Panc1 (cell line): ENCODE measurements around the gene CACNA1B. TPM values are rescaled to one million over a fixed set of nuclear protein-coding genes. Genes with fewer than 3 reads are reported as not detected.

Experiments used
- ATAC-seq: fragments of 200-7000 bp; cut with Tn5 transposase; 2 replicates; pipeline ENCODE4 v1.9.1; 2020; ENCODE audit warnings: mild to moderate bottlenecking, moderate library complexity
- BruUV-seq: library from RNA; stranded (reverse); fragments of 400-500 nt; replicated peaks from 2 replicates; lab custom pipeline; 2021; lab: Mats Ljungman, UMichigan
- CTCF ChIA-PET: fragments of 300-600 bp; sonication (Branson Sonifier 250); formaldehyde crosslinking; loops from one replicate; lab custom pipeline; 2022; ENCODE audit warnings: antibody characterized with exemption; lab: Charles Lee
- POLR2A ChIA-PET: fragments of 300-600 bp; sonication (Branson Sonifier 250); formaldehyde crosslinking; loops from one replicate; lab custom pipeline; 2022; ENCODE audit warnings: antibody characterized with exemption; lab: Charles Lee
- DNase-seq: peaks from one replicate; pipeline ENCODE4 v3.0.0-alpha.2; 2010; ENCODE audit warnings: low read depth, low spot score
- H3K27ac ChIP-seq: 2 replicates; pipeline ENCODE4 v1.5.1; 2011; ENCODE audit warnings: mild to moderate bottlenecking, low read length, inconsistent platforms
- H3K27me3 ChIP-seq: fragments of 200-500 bp; sonication (Bioruptor generic); 2 replicates; pipeline ENCODE4 v1.6.0; 2014; ENCODE audit warnings: low read length, inconsistent platforms; ENCODE audit not compliant: control insufficient read depth, insufficient read depth
- H3K36me3 ChIP-seq: fragments of 200-500 bp; sonication (Bioruptor generic); 2 replicates; pipeline ENCODE4 v1.5.1; 2014; ENCODE audit warnings: inconsistent platforms, mild to moderate bottlenecking, low read length, moderate library complexity; ENCODE audit not compliant: control insufficient read depth, insufficient read depth
- H3K4me1 ChIP-seq: 2 replicates; pipeline ENCODE4 v1.5.1; 2011; ENCODE audit warnings: inconsistent platforms, mild to moderate bottlenecking, low read length, moderate library complexity; ENCODE audit not compliant: control insufficient read depth, insufficient read depth
- H3K4me3 ChIP-seq, 2 experiments: 2 replicates each; pipeline ENCODE4 v1.5.1; 2011 to 2012; ENCODE audit warnings: low read depth in 2 of 2, low read length in 2 of 2, mild to moderate bottlenecking in 2 of 2, inconsistent platforms in 1 of 2, moderate library complexity in 1 of 2
- H3K9me3 ChIP-seq: fragments of 200-500 bp; sonication (Bioruptor generic); 2 replicates; pipeline ENCODE4 v1.5.1; 2014; ENCODE audit warnings: low read depth, mild to moderate bottlenecking, inconsistent platforms, low read length, moderate library complexity; ENCODE audit not compliant: control insufficient read depth, insufficient read depth
- CTCF ChIP-seq: fragments of 450-650 bp; IDR thresholded peaks from 2 replicates; pipeline ENCODE4 v1.5.1; 2017; ENCODE audit warnings: mild to moderate bottlenecking
- POLR2AphosphoS5 ChIP-seq: IDR thresholded peaks from 2 replicates; pipeline ENCODE4 v1.6.1; 2012; ENCODE audit warnings: mild to moderate bottlenecking, low read depth, low read length, moderate library complexity
- REST ChIP-seq, 2 experiments: IDR thresholded peaks; 2 replicates each; pipeline ENCODE4 v1.6.1; 2011 to 2012; ENCODE audit warnings: low read depth in 2 of 2, control low read depth in 1 of 2, low read length in 1 of 2, mild to moderate bottlenecking in 1 of 2, moderate library complexity in 1 of 2; ENCODE audit not compliant: insufficient read depth in 1 of 2
- SIN3A ChIP-seq: IDR thresholded peaks from 2 replicates; pipeline ENCODE4 v1.6.1; 2012; ENCODE audit warnings: low read depth, mild to moderate bottlenecking, low read length, moderate library complexity, borderline replicate concordance; ENCODE audit not compliant: insufficient read depth
- TCF7L2 ChIP-seq: IDR thresholded peaks from 2 replicates; pipeline ENCODE4 v1.6.1; 2011; ENCODE audit warnings: mild to moderate bottlenecking, low read depth, low read length, inconsistent platforms
- in situ Hi-C: cut with HindIII; loops from 2 replicates; pipeline ENCODE4 v1.10.0; 2016; ENCODE audit warnings: low sequenced_read_pairs, low pct_unique_long_range_greater_than_20kb
- intact Hi-C: fragments of 100-400 bp; cut with micrococcal nuclease; formaldehyde crosslinking; loops from one replicate; pipeline ENCODE4 v1.10.0; 2022; ENCODE audit not compliant: unreplicated experiment
- total RNA-seq: library from RNA; stranded (reverse); gene quantifications from one replicate; pipeline ENCODE4 v1.2.1, GENCODE V29; 2021; ENCODE audit not compliant: unreplicated experiment

CACNA1B gene
- total RNA-seq, 1 experiment from 2014 or later, result 0.49 TPM

GRCh38 chr9:137872296-137872695, 5.3 kb upstream of the CACNA1B start:
- H3K27ac ChIP-seq, result no peak overlapping the region
- in situ Hi-C loops, result no loop called here
- DNase-seq (no peak), ATAC-seq (no peak)
- H3K9me3 ChIP-seq, result no peaks in the 10 kb centered on the region
- no peaks in the 10 kb centered on the region for H3K27me3 ChIP-seq
- BruUV-seq, result no TSS peak
- TF ChIP-seq REST (IDR thresholded peaks at IDR 0.05; ENCODE audit: insufficient read depth in 1 of 2, low read depth in 2 of 2, low read length in 1 of 2) (no peak), POLR2AphosphoS5 (no peak), SIN3A (no peak), TCF7L2 (no peak), CTCF (no peak)
- CTCF ChIA-PET, result no interaction called here
- intact Hi-C loops, result no loop called here
- no peaks in the 10 kb centered on the region for H3K36me3 ChIP-seq
- H3K4me3 ChIP-seq, result no peak overlapping the region
- no peaks in the 10 kb centered on the region for H3K4me1 ChIP-seq
- POLR2A ChIA-PET, result no interaction called here

- no peak overlapping the region for H3K27ac ChIP-seq
- no TSS peak for BruUV-seq
- intact Hi-C loops, result no loop called here
- TF ChIP-seq SIN3A (no peak), TCF7L2 (no peak), POLR2AphosphoS5 (no peak), REST (IDR thresholded peaks at IDR 0.05; ENCODE audit: insufficient read depth in 1 of 2, low read depth in 2 of 2, low read length in 1 of 2) (no peak), CTCF (no peak)
- POLR2A ChIA-PET, result no interaction called here
- H3K27me3 ChIP-seq, result no peaks in the 10 kb centered on the region
- CTCF ChIA-PET, result no interaction called here
- H3K9me3 ChIP-seq, result no peaks in the 10 kb centered on the region
- no peaks in the 10 kb centered on the region for H3K4me1 ChIP-seq
- ATAC-seq, result no peak
- no peaks in the 10 kb centered on the region for H3K36me3 ChIP-seq
- no peak overlapping the region for H3K4me3 ChIP-seq
- in situ Hi-C loops, result no loop called here
- no peak for DNase-seq
Observed at GRCh38 chr9:137873408-137873807, 4.2 kb upstream of the CACNA1B start.
